IPS DF 6.9 (cell line): ENCODE results near the gene ARL6IP6.
A peak's percentile ranks its signal among the peaks of the same experiment; 100 is the strongest.

Experiments
- DNase-seq: peaks from one replicate; pipeline ENCODE4 v3.0.0-alpha.2; 2013; ENCODE audit warnings: low read depth, low spot score
- H3K27ac ChIP-seq: one replicate; pipeline ENCODE4 v1.5.1; 2013; ENCODE audit warnings: low read length, control low read depth
- H3K27me3 ChIP-seq: 2 replicates; pipeline ENCODE4 v1.6.1; 2013; ENCODE audit warnings: mild to moderate bottlenecking, low read length; ENCODE audit not compliant: control insufficient read depth, insufficient read depth
- H3K36me3 ChIP-seq: 2 replicates; pipeline ENCODE4 v1.6.1; 2013; ENCODE audit warnings: low read length; ENCODE audit not compliant: control insufficient read depth, insufficient read depth
- H3K4me1 ChIP-seq: 2 replicates; pipeline ENCODE4 v1.6.1; 2013; ENCODE audit warnings: low read length; ENCODE audit not compliant: control insufficient read depth, insufficient read depth
- H3K4me3 ChIP-seq: 2 replicates; pipeline ENCODE4 v1.5.1; 2013; ENCODE audit warnings: mild to moderate bottlenecking, low read length
- H3K9me3 ChIP-seq: 2 replicates; pipeline ENCODE4 v1.6.1; 2013; ENCODE audit warnings: low read length, inconsistent platforms; ENCODE audit not compliant: control insufficient read depth, insufficient read depth
- WGBS: extraction: QIAGEN DNeasy Blood & Tissue Kit; methylation state at CpG from one replicate; pipeline ENCODE4 v1.1.7; 2013; ENCODE audit warnings: mixed read lengths, missing lambda C conversion rate; ENCODE audit not compliant: insufficient read length, insufficient coverage; 5-methylcytosine and 5-hydroxymethylcytosine counted together

ARL6IP6 gene

DNA sequence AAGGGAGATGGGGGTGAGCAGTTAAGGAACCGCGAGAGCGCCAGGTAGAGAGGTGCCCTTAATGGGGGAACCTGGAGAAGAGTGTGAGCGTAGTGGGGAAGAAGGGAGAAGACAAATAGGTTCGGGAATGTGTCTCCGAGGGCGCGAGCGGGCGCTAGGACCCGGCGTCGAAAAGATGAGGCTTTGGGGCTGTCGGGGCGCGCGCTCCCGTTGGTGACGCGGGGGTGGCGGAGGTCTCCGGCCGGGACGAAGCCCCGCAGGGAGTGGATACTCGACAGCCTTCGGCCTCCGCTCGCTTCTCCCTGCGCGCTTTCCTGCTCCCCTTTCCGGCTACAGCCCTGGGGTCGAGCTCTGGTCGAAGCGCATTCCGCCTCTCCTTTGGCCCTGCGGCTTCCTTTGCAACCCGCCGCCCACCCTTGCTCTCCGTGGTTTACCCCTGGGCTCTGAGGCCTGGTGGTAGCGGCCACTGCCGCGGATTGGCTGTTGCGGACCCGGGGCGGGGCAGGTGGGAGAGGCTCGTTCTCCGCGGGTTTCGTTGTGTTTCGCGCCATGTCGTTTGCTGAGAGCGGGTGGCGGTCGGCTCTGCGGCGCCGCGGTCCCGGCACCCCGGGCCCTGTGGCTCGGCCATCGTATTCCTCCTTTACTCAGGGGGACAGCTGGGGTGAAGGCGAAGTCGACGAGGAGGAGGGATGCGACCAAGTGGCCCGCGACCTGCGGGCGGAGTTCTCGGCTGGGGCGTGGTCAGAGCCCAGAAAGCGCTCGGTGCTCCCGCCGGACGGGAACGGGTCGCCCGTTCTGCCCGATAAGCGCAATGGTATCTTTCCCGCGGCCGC is at the start of gene ARL6IP6:
TSS of gene ARL6IP6 (plus strand) at position 545 of the 833 bp plus-strand sequence. CDS start at position 550, 5 bp downstream.
- H3K27me3 ChIP-seq = no peaks in the 10 kb centered on the region
- H3K4me3 ChIP-seq = peak within 1 kb of the TSS; percentile 91
- H3K4me1 ChIP-seq = no peaks in the 10 kb centered on the region
- no peak within 1 kb of the TSS for H3K27ac ChIP-seq
- no CpG with 5 or more reads among the region's 87 CpGs for WGBS
- DNase-seq = peak; percentile 63
- no peaks in the 10 kb centered on the region; the same call in 1 of the 2 replicates for H3K36me3 ChIP-seq
- H3K9me3 ChIP-seq = no peaks in the 10 kb centered on the region

DNA sequence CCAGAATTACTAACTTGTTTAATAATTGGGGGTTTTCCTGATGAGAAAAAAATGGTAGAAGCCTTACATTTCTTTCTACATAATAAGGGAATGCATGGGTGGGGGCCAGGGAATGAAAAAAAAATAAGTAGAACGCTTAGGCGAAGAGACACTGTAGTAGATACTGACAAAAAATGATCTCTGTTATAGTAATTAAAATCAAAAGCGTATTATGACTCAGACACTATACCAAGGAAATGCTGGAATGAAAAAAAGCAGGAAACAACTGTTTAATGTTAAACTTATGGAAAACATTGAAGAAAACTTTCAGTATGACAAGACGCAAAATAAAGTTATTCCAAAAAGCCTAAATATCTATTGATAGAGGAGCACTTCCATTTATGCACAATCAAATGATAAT is 44.1 kb upstream of the ARL6IP6 start:
- Histone ChIP-seq H3K36me3 (peaks cover 15% of the 10 kb centered on the region; the same call in 1 of the 2 replicates), H3K4me1 (no peaks in the 10 kb centered on the region), H3K4me3 (no peak overlapping the region), H3K27ac (no peak overlapping the region), H3K9me3 (no peaks in the 10 kb centered on the region), H3K27me3 (no peaks in the 10 kb centered on the region)
- DNase-seq = no peak
- WGBS = no CpG with 5 or more reads among the region's 4 CpGs

DNA sequence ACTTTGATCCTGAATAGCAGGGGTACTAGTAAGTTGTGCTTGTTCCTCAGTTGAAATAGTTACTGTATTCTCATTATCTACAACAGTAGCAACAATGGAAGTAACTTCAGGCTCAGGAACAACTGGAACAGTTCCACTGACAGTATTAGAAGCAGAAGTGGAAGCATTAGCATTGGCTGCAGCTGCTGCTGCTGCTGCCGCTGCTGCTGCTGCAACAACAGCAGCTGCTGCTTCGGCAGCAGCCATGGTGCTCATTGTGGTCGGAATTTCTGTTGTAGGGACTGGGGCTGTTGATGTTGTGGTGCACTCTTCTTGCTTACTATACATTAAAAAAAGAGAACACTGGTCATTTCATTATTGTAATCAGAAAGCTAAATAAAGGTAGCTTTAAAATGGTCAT is 42.0 kb upstream of the ARL6IP6 start:
- H3K27me3 ChIP-seq = no peaks in the 10 kb centered on the region
- H3K27ac ChIP-seq = no peak overlapping the region
- peaks cover 18% of the 10 kb centered on the region; the same call in 1 of the 2 replicates for H3K36me3 ChIP-seq
- DNase-seq = no peak
- no CpG with 5 or more reads among the region's 3 CpGs for WGBS
- no peaks in the 10 kb centered on the region for H3K9me3 ChIP-seq
- no peaks in the 10 kb centered on the region for H3K4me1 ChIP-seq
- no peak overlapping the region for H3K4me3 ChIP-seq

DNA sequence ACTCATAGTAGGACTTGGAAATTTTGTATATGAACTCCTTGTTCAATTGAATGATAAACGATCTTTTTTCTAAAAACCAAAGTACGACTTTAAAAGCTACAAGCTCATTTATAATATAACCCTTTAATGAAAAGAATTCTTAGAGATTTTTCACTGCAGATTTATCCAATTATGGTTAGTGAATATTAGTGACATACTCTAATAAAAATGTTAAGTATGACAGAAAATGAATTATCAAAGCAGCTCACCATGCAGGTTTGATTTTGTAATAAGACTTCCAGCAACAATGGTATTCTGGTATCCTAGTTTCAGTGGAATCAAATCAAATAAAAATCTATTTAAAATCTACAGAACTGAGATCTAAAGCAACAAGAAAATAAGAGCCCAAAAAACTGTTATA is 39.6 kb upstream of the ARL6IP6 start:
- no peak for DNase-seq
- no peaks in the 10 kb centered on the region for H3K4me1 ChIP-seq
- no peaks in the 10 kb centered on the region for H3K9me3 ChIP-seq
- H3K4me3 ChIP-seq = no peak overlapping the region
- peaks cover 16% of the 10 kb centered on the region; the same call in 1 of the 2 replicates for H3K36me3 ChIP-seq
- H3K27ac ChIP-seq = no peak overlapping the region
- no CpG with 5 or more reads among the region's 2 CpGs for WGBS
- no peaks in the 10 kb centered on the region for H3K27me3 ChIP-seq

DNA sequence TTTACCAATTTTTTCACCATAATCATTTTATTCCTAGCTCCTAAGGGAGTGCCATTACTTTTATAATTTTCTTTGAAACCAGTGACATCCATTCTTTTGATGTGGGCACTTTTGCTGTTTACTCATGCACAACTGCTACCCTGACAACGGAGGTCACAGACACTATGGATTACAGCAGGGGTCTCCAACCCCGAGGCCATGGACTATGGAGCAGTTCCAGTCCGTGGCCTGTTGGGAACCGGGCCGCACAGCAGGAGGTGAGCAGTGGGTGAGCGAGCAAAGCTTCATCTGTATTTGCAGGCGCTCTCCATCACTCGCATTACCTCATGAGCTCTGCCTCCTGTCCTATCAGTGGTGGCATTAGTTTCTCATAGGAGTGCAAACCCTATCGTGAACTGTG is 35.8 kb upstream of the ARL6IP6 start:
- Histone ChIP-seq H3K27me3 (no peaks in the 10 kb centered on the region), H3K36me3 (peaks cover 7% of the 10 kb centered on the region; the same call in 1 of the 2 replicates), H3K9me3 (no peaks in the 10 kb centered on the region), H3K4me3 (no peak overlapping the region), H3K4me1 (no peaks in the 10 kb centered on the region), H3K27ac (no peak overlapping the region)
- DNase-seq = no peak
- WGBS = no CpG with 5 or more reads among the region's 9 CpGs

DNA sequence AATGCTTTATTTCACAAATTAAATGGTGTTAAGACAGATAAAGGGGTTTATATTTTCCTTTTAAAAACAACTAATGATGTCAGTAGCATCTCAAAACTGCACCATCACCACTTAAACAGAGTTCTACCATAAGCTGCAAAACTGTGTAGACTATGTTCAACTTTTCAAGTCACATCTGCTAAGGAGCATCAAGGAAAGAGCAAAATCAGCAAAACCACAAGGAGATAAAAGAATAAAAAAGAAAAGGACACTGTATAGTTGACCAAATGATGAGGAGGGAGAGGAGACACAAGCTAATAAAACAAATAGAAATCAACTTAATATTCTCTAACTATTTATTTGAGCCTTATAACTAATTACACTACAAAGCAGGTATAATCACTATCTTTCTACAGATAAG is 35.0 kb upstream of the ARL6IP6 start:
- Histone ChIP-seq H3K4me1 (no peaks in the 10 kb centered on the region), H3K36me3 (peaks cover 7% of the 10 kb centered on the region; the same call in 1 of the 2 replicates), H3K27me3 (no peaks in the 10 kb centered on the region), H3K4me3 (no peak overlapping the region), H3K27ac (no peak overlapping the region), H3K9me3 (no peaks in the 10 kb centered on the region)
- no peak for DNase-seq

DNA sequence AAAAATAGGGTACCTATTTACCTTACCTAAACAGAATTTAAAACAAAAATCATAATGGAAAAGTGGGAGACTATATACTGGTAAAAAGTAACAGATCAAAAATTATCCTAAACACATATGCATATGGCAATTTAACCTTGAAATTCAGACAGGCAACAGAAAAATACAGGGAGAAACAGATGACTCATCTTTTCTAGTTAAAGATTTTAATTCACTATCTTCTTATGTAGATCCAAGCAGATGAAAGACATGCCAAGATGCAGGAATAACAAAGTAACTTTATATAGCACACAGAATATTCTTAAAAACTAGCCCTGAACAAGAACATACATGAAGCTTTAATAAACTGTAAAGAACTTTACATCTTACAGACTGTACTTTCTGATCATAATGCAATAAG is 32.1 kb upstream of the ARL6IP6 start:
- H3K9me3 ChIP-seq = no peaks in the 10 kb centered on the region
- no peak for DNase-seq
- H3K36me3 ChIP-seq = 0 out of 2 replicates have a peak, but pooled peaks cover 4% of the 10 kb centered on the region
- no peaks in the 10 kb centered on the region for H3K27me3 ChIP-seq
- H3K4me1 ChIP-seq = no peaks in the 10 kb centered on the region
- H3K27ac ChIP-seq = no peak overlapping the region
- no peak overlapping the region for H3K4me3 ChIP-seq

DNA sequence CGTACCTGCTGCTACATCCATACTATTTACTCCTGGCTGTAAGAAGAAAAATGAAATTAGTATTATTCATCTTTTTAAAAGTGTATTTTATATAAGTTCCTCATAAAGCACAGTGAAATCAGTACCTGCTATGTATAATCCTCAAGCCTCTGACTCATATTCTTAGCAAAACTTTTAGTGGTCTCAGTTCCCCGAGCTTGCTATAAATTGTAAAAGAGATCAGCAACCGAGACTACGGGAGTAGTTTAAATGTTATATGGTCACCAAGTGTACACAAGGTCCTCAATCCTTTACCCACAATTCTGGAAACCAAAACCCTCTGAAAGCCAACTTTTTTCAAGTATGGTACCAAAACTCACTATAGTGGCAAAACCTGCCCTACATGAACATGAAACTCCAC is 25.4 kb upstream of the ARL6IP6 start:
- Histone ChIP-seq H3K9me3 (no peaks in the 10 kb centered on the region), H3K36me3 (no peaks in the 10 kb centered on the region; the same call in 1 of the 2 replicates), H3K27me3 (no peaks in the 10 kb centered on the region), H3K27ac (no peak overlapping the region), H3K4me3 (no peak overlapping the region), H3K4me1 (no peaks in the 10 kb centered on the region)
- no peak for DNase-seq
- WGBS = no CpG with 5 or more reads among the region's 4 CpGs

DNA sequence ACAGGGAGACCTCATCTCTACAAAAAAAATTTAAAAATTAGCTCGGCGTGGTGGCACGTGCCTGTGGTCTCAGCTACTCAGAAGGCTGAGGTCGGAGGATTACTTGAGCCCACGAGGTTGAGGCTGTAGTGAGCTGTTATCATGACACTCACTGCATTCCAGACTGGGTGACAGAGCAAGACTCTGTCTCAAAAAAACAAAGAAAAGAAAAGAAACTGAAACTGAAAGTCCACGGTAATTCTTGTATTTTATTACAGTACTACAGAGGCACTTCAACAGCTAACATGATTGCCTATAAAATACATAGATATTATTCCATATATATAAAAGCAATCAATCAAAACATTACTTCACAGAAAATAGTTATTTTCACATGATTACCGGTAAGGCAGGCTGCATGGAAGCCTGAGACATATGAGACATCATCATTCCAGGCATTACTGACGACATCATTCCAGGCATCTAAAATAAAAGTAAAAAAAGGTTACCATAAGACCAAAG is 24.2 kb upstream of the ARL6IP6 start:
- Histone ChIP-seq H3K9me3 (no peaks in the 10 kb centered on the region), H3K4me3 (no peak overlapping the region), H3K36me3 (no peaks in the 10 kb centered on the region; the same call in 1 of the 2 replicates), H3K4me1 (no peaks in the 10 kb centered on the region), H3K27me3 (no peaks in the 10 kb centered on the region), H3K27ac (no peak overlapping the region)
- DNase-seq = no peak
- no CpG with 5 or more reads among the region's 8 CpGs for WGBS

DNA sequence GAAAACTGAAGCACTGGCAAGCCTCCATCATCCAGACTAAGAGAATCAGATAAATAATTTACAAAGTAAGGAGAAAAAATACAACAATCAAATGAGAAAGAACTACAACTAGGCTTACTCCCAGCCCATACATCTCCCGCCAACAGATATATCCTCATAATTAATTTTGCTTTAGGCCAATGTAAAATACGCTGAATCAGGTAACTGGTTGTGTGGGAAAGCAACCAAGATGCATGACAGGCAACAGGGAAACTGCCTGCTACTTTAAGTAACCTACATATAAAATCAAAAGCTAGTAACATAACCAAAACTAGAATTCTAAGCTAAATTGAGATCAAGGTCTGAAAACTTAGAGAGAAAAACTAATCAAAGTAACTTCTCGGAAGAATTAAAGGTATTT is 22.7 kb upstream of the ARL6IP6 start:
- no peaks in the 10 kb centered on the region for H3K9me3 ChIP-seq
- no peak overlapping the region for H3K4me3 ChIP-seq
- DNase-seq = no peak
- no CpG with 5 or more reads among the region's 3 CpGs for WGBS
- no peaks in the 10 kb centered on the region; the same call in 1 of the 2 replicates for H3K36me3 ChIP-seq
- H3K4me1 ChIP-seq = no peaks in the 10 kb centered on the region
- H3K27ac ChIP-seq = no peak overlapping the region
- H3K27me3 ChIP-seq = no peaks in the 10 kb centered on the region

DNA sequence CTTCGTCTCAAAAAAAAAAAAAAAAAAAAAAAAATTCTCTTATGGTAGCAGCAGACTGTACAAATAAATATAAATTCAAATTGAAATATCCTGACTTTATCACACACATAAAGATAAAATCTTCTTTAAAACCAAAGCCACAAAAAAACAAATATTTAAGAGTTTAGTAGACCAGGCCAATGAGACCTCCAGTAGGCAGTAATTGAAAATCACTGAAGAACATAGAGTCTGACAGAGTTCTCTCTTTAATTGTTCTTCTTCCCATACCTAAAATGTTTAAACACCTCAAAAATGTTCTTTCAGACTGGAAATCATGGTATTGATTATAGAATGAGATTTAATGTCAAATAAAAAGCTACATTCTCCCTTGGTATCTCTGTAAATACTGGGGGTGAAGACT is 21.9 kb upstream of the ARL6IP6 start:
- Histone ChIP-seq H3K4me3 (no peak overlapping the region), H3K9me3 (no peaks in the 10 kb centered on the region), H3K27me3 (no peaks in the 10 kb centered on the region), H3K27ac (no peak overlapping the region), H3K36me3 (no peaks in the 10 kb centered on the region; the same call in 1 of the 2 replicates), H3K4me1 (no peaks in the 10 kb centered on the region)
- no CpG with 5 or more reads among the region's 1 CpG for WGBS
- DNase-seq = no peak
